Stimulated activated CD8-positive, alpha-beta memory T cell treated with anti-CD3 and anti-CD28 coated beads, Interleukin-15, amount 100 ng/mL, for 1 hour (primary cell): ENCODE measurements around the gene JADE2.
"Not testable (repeated sequence)": the region's sequence is repeated elsewhere in the genome, so short reads cannot be mapped to it uniquely, and the experiment has no call there.

Experiments
- DNase-seq: peaks from one replicate; pipeline ENCODE4 v3.0.0-alpha.2; 2020; ENCODE audit warnings: low read depth

Gene JADE2

DNA sequence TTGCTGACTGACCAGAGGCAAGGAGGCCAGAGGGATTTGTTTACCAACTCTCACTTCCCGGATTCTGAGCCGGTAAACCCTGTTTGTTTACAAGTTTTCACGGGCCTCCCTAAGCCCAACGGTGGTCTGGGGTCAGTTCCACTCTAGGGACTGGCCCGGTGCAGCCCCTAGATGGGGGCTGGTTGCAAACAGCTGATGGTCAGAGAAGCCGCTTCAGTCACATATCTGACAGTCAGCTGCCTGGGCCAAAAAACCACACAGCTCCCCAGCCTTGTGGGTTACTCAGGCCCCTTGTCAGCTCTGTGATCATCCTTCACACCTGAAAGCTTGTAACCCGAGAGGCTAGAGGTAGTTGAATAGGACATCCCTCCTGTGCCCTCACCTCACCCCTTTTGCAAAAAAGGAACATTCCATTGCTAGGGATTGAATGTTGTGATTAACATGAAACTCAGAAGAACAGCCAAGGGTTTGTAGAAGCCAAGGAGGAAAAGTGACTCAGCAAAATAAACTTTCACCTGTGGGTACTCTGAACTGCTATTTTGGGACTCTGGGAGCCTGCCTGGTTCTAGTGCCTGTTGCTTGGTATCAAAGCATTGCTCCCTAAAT lies 66.8 kb downstream of the JADE2 start:
- no peak for DNase-seq

DNA sequence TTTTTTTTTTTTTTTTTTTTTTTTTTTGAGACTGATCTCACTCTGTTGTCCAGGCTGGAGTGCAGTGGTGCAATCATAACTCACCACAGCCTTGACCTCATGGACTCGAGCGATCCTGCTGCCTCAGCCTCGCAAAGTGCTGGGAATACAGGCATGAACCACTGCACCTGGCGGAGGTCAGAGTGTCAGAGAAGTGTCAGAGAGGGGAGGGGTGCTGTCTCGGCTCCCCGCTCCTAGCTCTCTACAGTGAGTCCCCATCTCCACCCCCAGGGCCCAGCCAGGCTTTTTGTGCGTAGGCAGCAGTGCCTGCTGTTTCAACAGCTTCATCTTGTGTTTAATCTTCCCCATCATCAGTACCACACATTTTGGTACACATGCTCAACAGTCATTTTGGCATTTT lies 68.9 kb downstream of the JADE2 start:
- DNase-seq = no peak

DNA sequence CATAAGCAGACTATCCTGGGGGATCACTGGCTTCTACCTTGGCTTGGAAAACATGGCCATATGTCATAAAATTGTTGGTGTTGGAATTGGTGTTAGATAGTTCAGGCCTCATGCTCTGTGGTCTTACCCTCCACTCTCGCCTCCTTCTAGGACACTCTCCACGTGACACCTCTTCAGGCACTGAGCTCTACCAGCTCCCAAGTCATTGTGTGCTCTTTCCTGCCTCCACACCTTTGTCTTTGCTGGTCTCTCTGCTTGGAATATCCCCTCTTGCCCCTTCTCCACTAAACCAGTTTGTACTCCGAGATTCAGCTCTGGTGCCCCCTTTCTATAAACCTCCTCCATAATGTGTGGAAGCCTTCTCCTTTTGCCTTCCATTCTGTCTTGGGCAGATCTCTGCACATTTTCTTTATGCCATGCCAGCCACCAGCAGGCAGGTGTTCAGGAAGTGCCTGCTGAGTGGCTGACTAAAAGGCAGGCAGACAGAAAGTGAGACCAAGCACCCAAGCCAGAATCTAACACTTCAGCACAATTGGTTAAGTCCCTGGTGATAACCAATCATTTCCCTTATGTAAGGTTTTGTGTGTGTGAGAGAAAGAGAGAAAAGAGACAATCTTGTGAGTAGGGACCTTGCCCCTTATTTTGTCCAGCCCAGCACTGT lies 69.5 kb downstream of the JADE2 start:
- no peak for DNase-seq

DNA sequence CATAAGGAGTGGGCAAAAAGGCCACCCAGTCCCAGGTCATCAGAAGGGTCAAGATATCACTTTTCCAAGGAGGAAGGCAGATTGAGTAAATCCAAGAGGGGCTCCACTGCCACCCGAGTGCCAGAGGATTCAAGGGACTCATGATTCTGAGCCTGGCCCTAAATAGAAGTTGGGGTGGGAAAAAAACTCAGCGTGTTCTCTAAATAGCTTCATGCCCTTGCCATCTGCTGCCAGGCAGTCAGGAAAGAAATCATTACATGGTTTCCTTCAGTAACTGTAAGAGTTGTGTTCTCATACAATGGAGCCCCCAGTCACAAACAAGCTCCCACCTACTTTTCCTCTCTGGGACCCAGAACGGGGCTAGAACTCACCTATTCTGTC lies 70.0 kb downstream of the JADE2 start:
- no peak for DNase-seq

DNA sequence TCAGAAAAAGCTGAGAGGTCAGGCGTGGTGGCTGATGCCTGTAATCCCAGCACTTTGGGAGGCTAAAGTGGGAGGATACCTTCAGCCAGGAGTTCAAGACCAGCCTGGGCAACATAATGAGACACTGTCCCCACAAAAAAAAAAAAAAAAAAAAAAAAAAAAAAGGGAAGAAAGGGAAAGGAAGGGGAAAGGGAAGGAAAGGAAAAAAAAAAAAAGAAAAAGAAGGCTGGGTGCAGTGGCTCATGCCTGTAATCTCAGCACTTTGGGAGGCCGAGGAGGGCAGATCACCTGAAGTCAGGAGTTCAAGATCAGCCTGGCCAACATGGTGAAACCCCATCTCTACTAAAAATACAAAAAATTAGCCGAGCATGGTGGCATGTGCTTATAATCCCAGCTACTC lies 74.3 kb downstream of the JADE2 start:
- not testable (repeated sequence) for DNase-seq

DNA sequence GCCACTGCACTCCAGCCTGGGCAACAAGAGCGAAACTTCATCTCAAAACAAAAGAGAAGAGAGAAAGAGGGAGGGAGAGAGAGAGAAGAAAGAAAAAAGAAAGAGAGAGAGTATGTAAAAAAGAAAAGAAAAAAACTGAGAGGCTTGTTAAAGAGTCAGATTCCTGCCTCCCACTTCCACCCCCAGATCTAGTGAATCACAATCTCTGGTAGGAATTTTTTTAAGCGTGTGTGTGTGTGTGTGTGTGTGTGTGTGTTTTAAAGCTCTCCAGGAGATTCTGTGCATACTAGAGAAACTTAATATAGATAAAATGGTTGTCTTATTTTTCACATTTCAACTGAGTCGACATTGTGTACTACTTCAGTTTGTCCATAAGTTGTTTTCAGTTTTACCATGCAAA lies 75.1 kb downstream of the JADE2 start:
- DNase-seq = no peak

DNA sequence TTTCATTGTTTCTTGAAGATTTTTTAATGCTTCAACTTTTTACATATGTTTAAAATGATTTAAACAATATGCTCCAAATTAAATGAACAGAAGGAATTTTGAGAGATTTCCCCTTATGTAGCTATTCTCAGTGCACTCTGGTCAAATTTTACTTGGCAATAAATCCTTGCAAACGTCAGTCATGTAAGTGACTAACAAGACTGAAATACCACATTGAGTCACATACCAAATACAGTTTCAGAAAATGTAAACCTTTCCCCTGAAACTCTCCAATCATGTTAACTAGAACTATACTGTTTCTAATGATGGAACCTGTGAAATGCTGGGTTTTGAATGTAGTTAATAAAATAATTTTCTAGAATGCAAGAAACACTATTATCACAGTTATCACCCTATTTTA lies 77.6 kb downstream of the JADE2 start:
- no peak for DNase-seq

DNA sequence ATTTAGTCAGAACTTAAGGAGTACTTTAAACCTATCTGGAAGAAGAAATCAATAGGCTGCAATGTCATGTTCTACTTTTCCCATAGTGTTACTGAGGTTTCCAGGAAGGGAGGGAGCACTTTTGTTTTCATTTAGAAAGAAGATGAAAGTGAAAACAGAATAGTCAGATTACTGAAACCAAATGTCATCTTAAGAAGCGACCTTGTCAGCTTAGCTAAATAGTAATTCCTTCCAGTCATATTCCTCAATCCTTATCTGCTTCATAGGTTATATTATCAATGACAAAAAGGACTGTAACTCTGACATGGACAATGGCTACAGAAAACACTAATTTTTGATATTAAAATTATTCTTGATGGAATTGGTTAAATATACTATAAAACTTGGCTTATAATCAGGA lies 79.4 kb downstream of the JADE2 start:
- no peak for DNase-seq

DNA sequence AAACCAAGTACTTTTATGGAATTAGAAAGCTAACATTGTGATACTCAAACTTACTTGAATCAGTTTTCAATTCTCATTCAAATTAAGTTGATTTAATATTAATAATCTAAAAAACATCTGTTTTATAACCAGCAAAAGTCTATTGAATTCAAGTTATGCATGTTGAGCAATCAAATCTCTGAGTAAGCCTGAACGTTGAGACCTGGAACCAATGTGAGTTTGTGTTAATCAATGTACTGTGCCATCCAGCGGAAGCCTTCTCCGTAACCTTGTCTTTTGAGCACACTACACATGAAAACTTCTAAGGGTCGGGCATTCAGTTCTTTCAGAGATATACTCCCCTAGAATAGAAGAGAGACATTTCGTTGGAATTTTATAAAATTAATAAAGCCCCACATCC lies 81.3 kb downstream of the JADE2 start:
- no peak for DNase-seq

DNA sequence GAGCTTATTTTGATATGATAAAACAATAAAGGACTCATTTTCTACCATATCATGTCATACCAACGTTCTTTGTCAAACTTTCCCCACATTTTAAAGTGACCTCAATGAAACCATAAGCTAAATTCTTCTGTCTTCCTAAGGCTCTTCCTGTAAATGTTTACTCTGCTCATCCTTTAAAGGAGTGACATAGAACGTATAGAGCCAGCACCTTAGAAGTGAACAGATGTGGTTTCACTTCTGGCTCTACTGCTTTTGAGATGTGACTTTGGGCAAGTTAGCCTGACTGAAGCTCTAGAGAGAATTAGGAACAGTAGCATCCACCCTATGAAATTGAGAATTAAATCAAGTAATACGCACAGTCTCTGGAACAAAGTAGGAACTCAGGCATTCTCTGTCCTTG lies 83.1 kb downstream of the JADE2 start:
- no peak for DNase-seq

DNA sequence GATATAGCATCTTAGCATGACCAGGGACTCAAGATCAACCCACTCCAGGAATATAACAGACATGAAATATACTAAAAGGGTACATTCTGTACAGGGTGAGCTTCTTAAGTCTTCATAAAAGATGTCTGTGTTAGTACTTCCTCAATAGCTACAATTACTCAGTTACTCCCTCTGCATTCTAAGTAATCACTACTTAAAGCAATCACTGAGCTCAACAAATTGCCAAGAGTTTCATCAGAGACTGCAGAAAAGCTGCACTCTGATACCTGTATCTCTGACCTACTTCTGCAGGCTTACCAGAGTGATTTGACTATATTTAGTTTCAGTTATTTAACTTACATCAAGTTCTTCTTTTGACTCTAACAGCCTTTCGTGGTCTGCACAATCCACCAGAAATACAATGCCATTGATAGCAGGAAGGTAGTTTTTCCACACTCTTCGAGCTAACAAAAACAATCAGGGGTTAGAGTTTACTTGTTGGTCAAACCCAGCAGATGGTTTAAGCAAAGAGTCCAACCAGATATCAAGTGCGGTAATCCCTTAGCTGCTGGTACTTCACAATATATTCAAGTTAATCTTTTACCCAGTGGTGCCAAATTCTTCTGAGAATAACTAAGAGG lies 83.9 kb downstream of the JADE2 start:
- DNase-seq = no peak

DNA sequence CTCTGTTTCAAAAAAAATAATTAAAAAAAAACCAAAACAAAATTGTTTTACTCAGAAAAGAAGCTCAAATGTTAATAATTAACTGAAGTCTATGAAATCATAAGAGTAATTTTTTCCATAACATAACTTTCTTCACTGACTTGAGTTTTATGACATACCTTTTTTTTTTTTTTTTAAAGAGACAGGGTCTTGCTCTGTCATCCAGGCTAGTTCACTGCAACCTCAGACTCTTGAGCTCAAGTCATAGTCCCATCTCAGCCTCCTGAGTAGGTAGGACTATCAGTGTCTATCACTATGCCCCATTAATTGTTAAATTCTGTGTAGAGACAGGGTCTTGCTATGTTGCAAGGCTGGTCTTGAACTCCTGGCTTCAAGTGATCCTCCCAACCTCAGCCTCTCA lies 85.3 kb downstream of the JADE2 start:
- no peak for DNase-seq

DNA sequence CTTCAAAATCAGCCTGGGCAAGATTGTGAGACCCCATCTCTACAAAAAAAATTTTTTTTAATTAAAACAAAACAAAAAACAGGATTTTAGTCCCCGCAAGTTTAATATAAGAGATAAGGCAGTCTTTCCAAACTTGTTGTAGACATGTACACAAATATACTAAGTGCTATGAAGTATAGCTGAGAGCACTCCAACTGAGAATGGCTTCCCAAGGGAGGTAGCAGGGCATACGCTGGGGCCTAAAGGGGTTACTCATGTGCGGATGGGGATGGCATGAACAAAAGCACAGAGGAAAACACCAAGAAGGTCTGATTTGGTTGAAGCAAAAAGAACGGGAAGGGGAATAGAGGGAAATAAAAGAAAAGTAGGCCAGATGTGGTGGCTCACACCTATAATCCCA lies 86.0 kb downstream of the JADE2 start:
- no peak for DNase-seq

DNA sequence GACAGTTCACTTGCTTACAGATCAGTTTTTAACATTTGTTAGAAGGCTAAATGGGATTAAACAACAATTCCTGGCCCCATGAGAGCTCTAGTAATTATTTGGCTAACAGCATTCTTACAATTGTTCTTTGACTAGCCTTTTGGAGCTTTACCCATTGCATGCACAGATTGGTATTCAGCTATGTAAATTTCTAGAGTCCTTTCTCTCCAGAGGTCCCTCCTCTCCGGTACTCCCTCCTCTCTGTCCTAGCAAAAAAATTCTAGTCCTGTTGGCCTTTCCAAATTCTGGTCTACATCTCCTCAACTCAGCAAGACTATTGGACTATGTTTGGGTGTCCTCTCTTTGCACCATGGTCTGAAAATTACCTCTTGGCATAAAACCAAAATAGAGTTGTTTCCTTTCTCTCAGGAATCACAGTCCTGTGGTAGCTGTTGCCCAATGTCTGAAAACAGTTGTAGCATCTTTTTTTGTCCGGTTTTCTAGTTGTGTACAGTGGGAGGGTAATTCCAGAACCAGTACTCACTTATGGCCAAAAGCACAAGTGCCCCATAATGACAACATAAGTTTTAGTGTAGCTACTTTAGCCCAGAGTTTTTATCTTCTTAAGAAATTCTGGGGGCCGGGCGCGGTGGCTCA lies 89.1 kb downstream of the JADE2 start:
- DNase-seq = no peak

DNA sequence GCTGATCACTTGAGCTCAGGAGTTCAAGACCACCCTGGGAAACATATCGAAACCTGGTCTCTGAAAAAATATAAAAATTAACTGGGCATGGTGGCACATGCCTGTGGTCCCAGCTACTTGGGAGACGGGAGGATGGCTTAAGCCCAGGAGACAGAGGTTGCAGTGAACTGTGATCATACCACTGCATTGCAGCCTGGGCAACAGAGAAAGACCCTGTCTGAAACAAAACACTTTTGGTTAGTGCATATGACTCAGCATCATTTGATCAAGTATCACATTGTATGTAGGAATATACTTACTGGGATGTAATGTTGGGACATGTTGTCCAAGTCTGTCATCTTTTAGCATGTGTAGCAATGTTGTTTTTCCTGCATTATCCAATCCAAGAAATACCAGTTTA lies 95.2 kb downstream of the JADE2 start:
- no peak for DNase-seq

DNA sequence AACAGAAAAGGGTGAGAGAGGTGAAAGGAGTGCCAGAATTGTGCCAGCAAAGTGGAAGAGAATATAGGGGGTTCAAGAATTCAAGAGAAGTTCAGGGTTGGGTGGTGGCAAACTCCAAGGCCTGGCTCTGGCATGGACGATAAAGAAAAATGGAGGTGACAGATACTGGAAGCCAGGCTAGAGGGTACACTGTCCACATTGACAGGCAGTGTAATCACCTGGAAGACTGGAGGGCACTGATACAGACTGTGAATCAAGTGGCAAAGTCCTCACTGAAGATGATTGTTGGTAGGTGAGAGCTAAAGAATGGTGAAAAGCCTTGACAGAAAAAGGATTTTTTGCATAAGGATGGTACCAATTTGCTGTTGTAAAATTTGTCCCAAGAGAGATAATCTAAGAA lies 100.1 kb downstream of the JADE2 start:
- DNase-seq = no peak

DNA sequence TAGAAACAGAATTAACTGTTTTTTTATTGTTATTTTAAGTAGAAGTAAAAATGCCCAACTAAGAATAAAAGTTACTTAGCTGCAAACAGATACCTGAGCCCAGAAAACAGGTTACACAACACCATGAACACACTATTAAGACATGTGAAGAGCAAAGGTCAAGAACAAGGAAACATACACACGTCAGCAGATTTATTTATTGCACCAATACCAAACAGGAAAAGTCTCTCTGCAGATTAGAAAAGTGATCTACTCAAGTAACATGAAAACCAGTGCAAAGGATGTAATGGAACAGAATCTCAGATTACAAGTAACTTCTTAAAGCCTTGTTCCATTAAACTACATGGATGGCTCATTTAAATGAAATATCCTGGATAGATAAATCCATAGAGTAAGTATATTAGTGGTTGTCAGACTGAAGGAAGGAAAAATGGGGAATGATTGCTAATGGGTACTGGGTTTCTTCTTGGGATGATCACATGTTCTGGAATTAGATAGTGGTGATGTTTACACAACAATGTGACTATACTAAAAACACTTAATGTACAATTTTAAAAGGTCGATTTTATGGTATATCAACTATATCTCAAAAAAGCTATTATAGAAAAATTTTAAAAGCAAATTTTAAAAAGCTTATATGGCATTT lies 101.0 kb downstream of the JADE2 start:
- no peak for DNase-seq
